ENCODE data around the gene DNM3. TPM values are rescaled to one million over a fixed set of nuclear protein-coding genes. Genes with fewer than 3 reads are reported as not detected.

Gene DNM3
- total and polyA plus RNA-seq, 10 of the 15 experiments (the other 5 are each of a cell fraction or from before 2014, with no cell fraction given), result 0.03 to 1.5 (median 0.08) TPM; not detected in 3

DNA sequence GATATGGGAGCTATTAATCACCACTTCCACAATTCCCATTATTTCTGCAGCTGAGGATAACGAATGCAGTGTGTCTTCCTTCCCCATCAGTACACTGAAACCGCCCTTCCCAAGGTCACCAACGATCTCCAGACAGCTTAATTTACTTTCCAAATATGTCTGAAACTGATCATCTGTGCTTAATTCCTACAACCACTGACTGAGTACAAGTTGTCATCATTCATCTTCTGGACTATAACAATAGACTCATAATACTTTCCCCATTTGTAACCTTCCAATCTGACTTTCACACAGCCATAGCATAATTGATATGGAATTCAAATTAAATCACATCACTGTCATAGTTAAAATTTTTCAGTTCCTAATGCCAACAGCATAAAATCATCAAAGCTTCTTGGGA, 17.4 kb downstream of the DNM3 start:
- no peak overlapping the region for H3K4me2 ChIP-seq (ENCODE audit: control insufficient read depth, insufficient read depth)
- SMC1A ChIA-PET (ENCODE audit: uncharacterized antibody, unreplicated experiment), result interaction anchor here (1.5 to 1.6 kb wide), 2 partner anchors 34 to 201 kb away, joined by 3 read pairs; no protein-coding TSS in a partner anchor
- no peak for ATAC-seq
- no peaks in the 10 kb centered on the region for H3K27me3 ChIP-seq (replicated peaks in 1 of 2; ENCODE audit: control insufficient read depth in 2 of 2, insufficient read depth in 2 of 2, low read length in 1 of 2)
- RAD21 ChIA-PET (ENCODE audit: unreplicated experiment), result no interaction called here
- no peak for FAIRE-seq
- POLR2A ChIA-PET, result no interaction called here
- no peak overlapping the region for H2AFZ ChIP-seq (ENCODE audit: control insufficient read depth, low read depth, low read length)
- intact Hi-C loops (cut with micrococcal nuclease; ENCODE audit: unreplicated experiment) (no loop called here), in situ Hi-C loops (cut with MboI) (no loop called here)
- CTCF ChIA-PET, result interaction anchor here (0.6 to 0.9 kb wide), 2 partner anchors 58 to 469 kb away, joined by 3 to 5 read pairs; no protein-coding TSS in a partner anchor
- no peak overlapping the region for H3K4me3 ChIP-seq
- no peaks in the 10 kb centered on the region for H3K79me2 ChIP-seq (ENCODE audit: control insufficient read depth, insufficient read depth, low read length)
- H3K4me1 ChIP-seq (ENCODE audit: control insufficient read depth, insufficient read depth, low read length), result no peaks in the 10 kb centered on the region
- WGBS (ENCODE audit: insufficient coverage, insufficient replicate concordance, low lambda C conversion rate, missing lambda C conversion rate), result 2% methylated on average over 3 of the region's 3 CpGs
- no peaks in the 10 kb centered on the region for H3K36me3 ChIP-seq (ENCODE audit: control insufficient read depth in 2 of 2, insufficient read depth in 2 of 2, low read length in 1 of 2)
- no peaks in the 10 kb centered on the region for H3K9me3 ChIP-seq (replicated peaks; ENCODE audit: control insufficient read depth, insufficient read depth, low read length)
- no peak overlapping the region for H3K9ac ChIP-seq (ENCODE audit: control insufficient read depth, insufficient read depth, low read length)
- BruUV-seq (replicated peaks), result no TSS peak
- no peak for DNase-seq (ENCODE audit: low read depth, low spot score)
- no peak for TF ChIP-seq SP1 (IDR thresholded peaks at IDR 0.05; ENCODE audit: low read depth, low read length)
- no peak for TF ChIP-seq SPI1 (IDR thresholded peaks at IDR 0.05; ENCODE audit: borderline replicate concordance, insufficient read depth, low read depth, low read length)
- TF ChIP-seq BCL11A (IDR thresholded peaks at IDR 0.05; ENCODE audit: low read depth, low read length), result no peak
- TF ChIP-seq GABPA (IDR thresholded peaks at IDR 0.05; ENCODE audit: low read depth), result no peak
- TF ChIP-seq YBX1 (IDR thresholded peaks at IDR 0.05), result no peak
- no peak for TF ChIP-seq NR2C1 (IDR thresholded peaks at IDR 0.05)
- no peak for TF ChIP-seq RAD51 (IDR thresholded peaks at IDR 0.05)
- TF ChIP-seq ZBTB33 (IDR thresholded peaks at IDR 0.05), result no peak
- TF ChIP-seq YY1 (IDR thresholded peaks at IDR 0.05; ENCODE audit: low read depth, low read length), result no peak
- no peak for TF ChIP-seq MYB (IDR thresholded peaks at IDR 0.05; ENCODE audit: borderline replicate concordance, low read depth, low read length)
- TF ChIP-seq SREBF2 (IDR thresholded peaks at IDR 0.05; ENCODE audit: low read length), result no peak
- TF ChIP-seq BACH1 (IDR thresholded peaks at IDR 0.05; ENCODE audit: borderline replicate concordance), result no peak
- no peak for TF ChIP-seq STAT1 (conservative IDR thresholded peaks at IDR 0.05)
- TF ChIP-seq ZNF384 (IDR thresholded peaks at IDR 0.05; ENCODE audit: borderline replicate concordance, low read depth, low read length), result no peak
- no peak for TF ChIP-seq EGR1 (IDR thresholded peaks at IDR 0.05; ENCODE audit: borderline replicate concordance in 1 of 2, low read depth in 2 of 2, low read length in 2 of 2)
- no peaks in the 10 kb centered on the region for H4K20me1 ChIP-seq (ENCODE audit: control insufficient read depth, insufficient read depth)
- H3K27ac ChIP-seq (ENCODE audit: control insufficient read depth, insufficient read depth), result no peak overlapping the region

Data from GM12878 (cell line).